ENCODE results near the gene PGS1. TPM values are rescaled to one million over a fixed set of nuclear protein-coding genes. Genes with fewer than 3 reads are reported as not detected.

The PGS1 gene
- total RNA-seq, 2 experiments from 2014 or later = 69.0 to 73.1 TPM

DNA sequence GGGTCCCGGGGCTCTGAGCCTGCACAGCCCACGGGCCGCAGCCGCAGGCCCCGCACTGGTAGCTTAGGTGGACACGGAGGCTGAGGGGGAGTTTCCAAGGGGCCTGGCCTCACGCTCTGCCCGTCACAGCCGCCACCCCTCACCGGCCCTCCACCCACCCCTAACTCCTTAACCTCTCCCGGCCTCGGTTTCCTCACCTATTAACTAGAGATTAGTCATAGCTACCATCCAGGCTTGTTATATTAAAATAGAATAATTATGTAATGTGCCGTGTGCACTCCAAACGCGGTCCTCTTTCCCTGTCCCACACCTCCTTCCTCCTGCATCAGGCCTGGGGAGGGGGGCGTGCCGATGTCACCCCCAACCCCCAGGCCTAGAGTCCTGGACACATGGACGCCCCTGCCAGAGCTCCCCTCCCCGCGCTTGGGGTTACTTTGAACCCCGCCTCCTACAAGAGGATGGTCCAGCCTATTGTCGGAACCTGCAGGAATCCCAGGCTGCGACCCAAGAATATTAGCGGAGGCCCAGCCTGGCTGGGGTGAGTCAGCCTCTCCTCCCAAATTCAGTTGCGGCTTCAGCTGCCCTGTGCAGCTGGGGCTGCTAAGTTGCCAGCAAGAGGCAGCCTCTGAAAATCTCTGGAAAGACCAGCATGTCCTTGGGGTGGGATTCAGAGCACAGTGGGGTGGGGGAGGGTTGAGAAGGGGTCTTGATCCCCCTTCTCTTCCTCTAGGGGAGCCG, 35.8 kb upstream of the PGS1 start:
- Mint-ChIP-seq H3K4me1 (ENCODE audit: low read depth) (peaks cover 66% of the 10 kb centered on the region), H3K36me3 (ENCODE audit: low read depth) (no peaks in the 10 kb centered on the region), H3K4me3 (peak overlapping the region; percentile 69), H3K9me3 (no peaks in the 10 kb centered on the region), H3K27me3 (ENCODE audit: low read depth) (no peaks in the 10 kb centered on the region), H3K27ac (peak overlapping the region; percentile 91)
- CTCF ChIA-PET = interaction anchor here (0.7 to 2.4 kb wide), 2 partner anchors 8 to 92 kb away, joined by 3 to 8 read pairs; no protein-coding TSS in a partner anchor
- intact Hi-C loops (cut with micrococcal nuclease) = loop anchor here (1.0 kb wide), 2 partner anchors 14 to 28 kb away; no protein-coding TSS in a partner anchor
- DNase-seq = no peak

DNA sequence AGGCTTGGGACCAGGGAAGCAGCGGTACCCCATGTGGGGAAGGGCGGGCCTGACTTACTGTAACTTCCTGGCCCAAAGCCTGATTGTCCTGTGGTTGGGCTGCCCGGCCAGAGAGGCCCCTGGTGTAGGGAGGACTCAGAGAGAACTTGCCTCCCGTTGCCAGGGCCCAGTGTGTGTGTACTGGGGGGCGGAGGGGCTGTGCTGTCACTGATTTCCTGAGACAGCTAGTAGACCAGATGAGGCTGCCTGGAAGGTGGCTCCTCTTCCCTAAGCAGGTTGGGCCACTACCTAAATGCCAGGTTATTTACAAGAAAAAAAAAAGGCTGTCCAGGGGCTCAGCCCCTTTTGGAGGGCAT, 35.3 kb upstream of the PGS1 start:
- peak; percentile 59 for DNase-seq
- H3K4me3 Mint-ChIP-seq = peak overlapping the region; percentile 69
- H3K27me3 Mint-ChIP-seq (ENCODE audit: low read depth) = no peaks in the 10 kb centered on the region
- H3K4me1 Mint-ChIP-seq (ENCODE audit: low read depth) = peaks cover 71% of the 10 kb centered on the region
- peak overlapping the region; percentile 91 for H3K27ac Mint-ChIP-seq
- no peaks in the 10 kb centered on the region for H3K9me3 Mint-ChIP-seq
- intact Hi-C loops (cut with micrococcal nuclease) = loop anchor here (1.0 kb wide), 2 partner anchors 13 to 29 kb away; no protein-coding TSS in a partner anchor
- H3K36me3 Mint-ChIP-seq (ENCODE audit: low read depth) = no peaks in the 10 kb centered on the region
- CTCF ChIA-PET = interaction anchor here (0.5 to 2.4 kb wide), 5 partner anchors 8 to 93 kb away, joined by 3 to 9 read pairs (median 7); no protein-coding TSS in a partner anchor

DNA sequence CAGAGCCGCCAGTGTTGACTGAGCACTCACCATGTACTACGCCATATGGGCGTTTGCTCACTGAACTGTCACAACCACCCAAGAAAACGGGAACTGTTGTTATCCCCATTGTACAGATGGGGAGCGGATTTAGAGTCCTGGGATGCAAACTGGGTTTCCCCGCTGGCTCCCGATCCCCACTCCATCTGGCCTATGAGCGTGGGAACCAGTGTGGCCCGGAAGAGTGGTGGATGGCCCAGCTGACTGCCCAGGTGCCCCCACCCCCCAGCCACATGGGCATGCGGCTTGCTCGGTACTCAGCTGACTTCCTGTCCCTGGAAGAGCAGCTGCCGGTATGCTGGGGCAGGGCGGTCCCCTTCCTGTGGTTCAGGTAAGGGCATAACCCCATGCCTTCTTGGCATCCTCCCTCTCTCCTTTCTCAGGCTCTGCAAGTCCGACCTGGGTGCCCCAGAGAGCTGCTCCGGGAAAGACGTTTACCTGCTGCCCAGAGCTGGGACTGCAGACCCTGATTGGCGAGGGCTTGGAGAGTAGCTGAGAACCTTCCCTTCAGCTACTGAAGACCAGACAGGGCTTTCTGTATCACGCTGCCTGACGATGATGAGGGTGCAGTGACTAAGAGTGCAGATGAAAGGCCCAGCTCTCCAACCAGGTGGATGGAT, 34.8 kb upstream of the PGS1 start:
- peak; percentile 91 for DNase-seq
- Mint-ChIP-seq H3K27me3 (ENCODE audit: low read depth) (no peaks in the 10 kb centered on the region), H3K27ac (peak overlapping the region; percentile 91), H3K36me3 (ENCODE audit: low read depth) (no peaks in the 10 kb centered on the region), H3K9me3 (no peaks in the 10 kb centered on the region), H3K4me3 (peak overlapping the region; percentile 69), H3K4me1 (ENCODE audit: low read depth) (peaks cover 74% of the 10 kb centered on the region)
- CTCF ChIA-PET = interaction anchor here (0.5 to 2.4 kb wide), 11 partner anchors 9 to 413 kb away, joined by 3 to 9 read pairs (median 3); no protein-coding TSS in a partner anchor
- intact Hi-C loops (cut with micrococcal nuclease) = loop anchor here (1.0 kb wide), 2 partner anchors 13 to 29 kb away; no protein-coding TSS in a partner anchor

DNA sequence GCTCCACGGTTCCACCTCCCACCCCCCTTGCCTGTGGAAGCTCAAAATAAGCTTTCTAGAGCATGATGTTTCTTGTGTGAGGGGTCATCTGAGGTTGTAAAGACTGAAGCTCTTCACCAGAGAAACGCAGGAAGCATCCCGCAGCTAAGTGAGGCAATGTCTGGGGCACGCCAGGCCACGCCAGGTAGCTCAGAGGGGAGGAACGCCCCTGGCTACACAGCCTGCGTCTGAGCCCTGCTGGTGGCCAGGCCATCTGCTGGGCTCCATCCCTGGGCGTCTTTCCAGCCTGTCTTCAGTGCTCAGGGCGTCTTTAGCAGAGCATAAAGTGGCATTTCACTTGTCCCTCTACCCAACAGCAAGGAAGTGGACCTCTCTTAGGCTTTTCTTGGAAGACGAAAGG, 33.8 kb upstream of the PGS1 start:
- Mint-ChIP-seq H3K4me3 (no peak overlapping the region), H3K27ac (peak overlapping the region; percentile 36), H3K4me1 (ENCODE audit: low read depth) (peaks cover 70% of the 10 kb centered on the region), H3K36me3 (ENCODE audit: low read depth) (no peaks in the 10 kb centered on the region), H3K9me3 (no peaks in the 10 kb centered on the region), H3K27me3 (ENCODE audit: low read depth) (no peaks in the 10 kb centered on the region)
- intact Hi-C loops (cut with micrococcal nuclease) = no loop called here
- no peak for DNase-seq
- CTCF ChIA-PET = interaction anchor here (0.6 to 2.4 kb wide), 6 partner anchors 11 to 94 kb away, joined by 3 to 8 read pairs (median 4); no protein-coding TSS in a partner anchor

DNA sequence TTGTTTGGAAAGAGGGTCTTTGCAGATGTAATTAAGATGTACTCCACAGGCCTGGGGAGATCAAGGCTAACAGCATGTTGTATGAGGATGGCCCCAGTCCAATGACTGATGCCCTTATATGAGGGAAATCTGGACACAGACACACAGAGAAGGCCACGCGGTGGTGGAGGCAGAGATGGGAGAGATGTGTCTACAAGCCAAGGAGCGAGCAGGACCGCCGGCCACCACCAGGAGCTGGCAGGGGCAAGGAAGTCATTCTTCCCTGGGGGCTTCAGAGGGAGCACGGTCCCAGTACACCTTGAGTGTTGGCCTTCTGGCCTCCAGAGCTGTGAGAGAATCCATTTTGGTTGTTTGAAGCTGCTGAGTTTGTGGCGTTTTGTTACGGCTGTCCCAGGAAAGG, 33.3 kb upstream of the PGS1 start:
- Mint-ChIP-seq H3K27me3 (ENCODE audit: low read depth) (no peaks in the 10 kb centered on the region), H3K27ac (peak overlapping the region; percentile 57), H3K4me1 (ENCODE audit: low read depth) (peaks cover 68% of the 10 kb centered on the region), H3K36me3 (ENCODE audit: low read depth) (no peaks in the 10 kb centered on the region), H3K4me3 (no peak overlapping the region), H3K9me3 (no peaks in the 10 kb centered on the region)
- intact Hi-C loops (cut with micrococcal nuclease) = no loop called here
- DNase-seq = no peak
- CTCF ChIA-PET = interaction anchor here (0.6 to 1.2 kb wide), 4 partner anchors 11 to 27 kb away, joined by 3 to 4 read pairs (median 3); no protein-coding TSS in a partner anchor

DNA sequence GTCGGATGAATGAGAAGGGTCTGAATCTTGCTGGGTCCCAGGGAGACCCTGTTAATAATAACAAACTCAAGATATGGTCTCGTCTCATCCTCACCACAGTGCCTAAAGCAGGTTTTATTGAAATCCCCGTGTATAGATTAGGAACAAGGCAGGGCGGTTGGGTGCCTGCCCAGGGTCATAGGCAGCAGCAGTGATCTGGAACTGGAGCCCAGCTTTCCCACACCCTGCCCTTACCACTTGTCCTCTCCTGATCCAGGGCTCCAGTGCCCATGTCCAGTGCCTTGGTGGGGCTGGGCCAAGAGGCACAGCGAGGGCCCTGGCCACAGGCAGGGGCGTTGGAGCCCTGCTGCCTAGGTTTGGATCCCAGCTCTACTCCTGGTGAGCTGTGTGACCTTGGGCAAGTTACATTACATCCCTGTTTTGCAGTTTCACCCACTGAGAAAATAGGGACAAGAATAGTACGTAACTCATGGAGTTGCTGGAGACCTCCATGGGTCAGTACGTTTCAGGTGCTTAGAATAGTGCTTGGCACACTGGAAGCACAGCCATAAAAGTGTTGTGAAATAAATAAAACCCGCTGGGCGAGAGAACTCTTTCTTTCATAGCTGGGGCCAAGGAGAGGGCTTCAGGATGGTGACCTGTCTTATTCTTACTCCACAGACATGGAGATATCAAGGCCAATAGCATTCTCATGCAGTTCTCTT, 32.5 kb upstream of the PGS1 start:
- no peaks in the 10 kb centered on the region for H3K27me3 Mint-ChIP-seq (ENCODE audit: low read depth)
- intact Hi-C loops (cut with micrococcal nuclease) = no loop called here
- H3K4me1 Mint-ChIP-seq (ENCODE audit: low read depth) = peaks cover 66% of the 10 kb centered on the region
- H3K27ac Mint-ChIP-seq = no peak overlapping the region
- CTCF ChIA-PET = interaction anchor here (0.6 kb wide), 1 partner anchor 15 kb away, joined by 3 read pairs; no protein-coding TSS in a partner anchor
- H3K36me3 Mint-ChIP-seq (ENCODE audit: low read depth) = no peaks in the 10 kb centered on the region
- no peaks in the 10 kb centered on the region for H3K9me3 Mint-ChIP-seq
- H3K4me3 Mint-ChIP-seq = no peak overlapping the region
- no peak for DNase-seq

DNA sequence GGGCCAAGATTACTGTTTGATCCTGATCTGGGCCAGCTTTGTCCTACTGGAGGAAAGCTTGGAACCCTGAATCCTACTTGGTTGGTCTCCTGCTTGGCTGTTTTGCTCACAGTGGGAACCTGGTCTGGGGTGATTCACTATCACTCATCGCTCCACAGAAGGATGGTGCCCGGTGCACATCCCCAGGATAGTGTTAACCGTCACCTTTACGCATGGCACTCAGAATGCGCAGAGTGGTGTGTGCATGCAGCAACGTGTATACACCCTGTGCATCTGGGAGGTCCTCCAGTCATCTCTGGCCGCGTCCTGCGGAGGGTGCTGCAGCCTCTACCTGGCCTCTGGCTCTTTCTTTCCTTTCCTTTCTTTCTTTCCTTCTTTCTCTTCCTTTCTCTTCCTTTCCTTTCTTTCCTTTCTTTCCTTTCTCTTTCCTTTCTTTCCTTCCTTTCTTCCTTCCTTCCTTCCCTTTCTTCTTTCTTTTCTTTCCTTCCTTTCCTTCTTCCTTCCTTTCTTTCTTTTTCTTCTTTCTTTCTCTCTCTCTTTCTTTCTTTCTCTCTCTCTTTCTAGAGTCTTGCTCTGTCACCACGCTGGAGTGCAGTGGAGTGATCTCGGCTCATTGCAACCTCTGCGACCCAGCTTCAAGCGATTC, 31.7 kb upstream of the PGS1 start:
- intact Hi-C loops (cut with micrococcal nuclease) = no loop called here
- DNase-seq = no peak
- no peaks in the 10 kb centered on the region for H3K27me3 Mint-ChIP-seq (ENCODE audit: low read depth)
- H3K27ac Mint-ChIP-seq = no peak overlapping the region
- CTCF ChIA-PET = no interaction called here
- peaks cover 69% of the 10 kb centered on the region for H3K4me1 Mint-ChIP-seq (ENCODE audit: low read depth)
- no peaks in the 10 kb centered on the region for H3K36me3 Mint-ChIP-seq (ENCODE audit: low read depth)
- H3K9me3 Mint-ChIP-seq = no peaks in the 10 kb centered on the region
- H3K4me3 Mint-ChIP-seq = no peak overlapping the region

DNA sequence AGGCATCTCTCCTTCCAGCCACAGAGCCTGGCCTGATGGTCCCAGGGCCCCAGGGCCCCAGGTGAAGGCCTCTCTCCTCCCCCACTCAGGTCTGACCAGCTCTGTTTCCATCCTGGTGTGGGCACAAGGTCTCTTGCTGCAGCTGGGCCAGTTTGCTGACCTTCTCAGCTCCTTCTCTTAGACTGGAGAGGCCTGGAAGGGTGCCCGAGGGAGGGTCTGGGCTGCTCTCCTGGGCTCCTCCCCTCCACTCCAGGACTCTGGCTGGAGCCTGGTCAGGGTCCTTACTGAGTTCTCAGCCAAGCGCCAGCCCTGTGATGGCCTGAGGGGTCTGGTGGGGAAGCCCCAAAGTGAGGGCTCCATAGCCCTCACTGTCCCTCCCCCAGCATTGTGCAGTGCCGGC, 31.0 kb upstream of the PGS1 start:
- intact Hi-C loops (cut with micrococcal nuclease) = no loop called here
- DNase-seq = no peak
- Mint-ChIP-seq H3K4me3 (no peak overlapping the region), H3K9me3 (no peaks in the 10 kb centered on the region), H3K27me3 (ENCODE audit: low read depth) (no peaks in the 10 kb centered on the region), H3K4me1 (ENCODE audit: low read depth) (peaks cover 72% of the 10 kb centered on the region), H3K27ac (no peak overlapping the region), H3K36me3 (ENCODE audit: low read depth) (no peaks in the 10 kb centered on the region)
- CTCF ChIA-PET = interaction anchor here (0.6 to 0.7 kb wide), 2 partner anchors 32 to 59 kb away, joined by 3 read pairs; no protein-coding TSS in a partner anchor

DNA sequence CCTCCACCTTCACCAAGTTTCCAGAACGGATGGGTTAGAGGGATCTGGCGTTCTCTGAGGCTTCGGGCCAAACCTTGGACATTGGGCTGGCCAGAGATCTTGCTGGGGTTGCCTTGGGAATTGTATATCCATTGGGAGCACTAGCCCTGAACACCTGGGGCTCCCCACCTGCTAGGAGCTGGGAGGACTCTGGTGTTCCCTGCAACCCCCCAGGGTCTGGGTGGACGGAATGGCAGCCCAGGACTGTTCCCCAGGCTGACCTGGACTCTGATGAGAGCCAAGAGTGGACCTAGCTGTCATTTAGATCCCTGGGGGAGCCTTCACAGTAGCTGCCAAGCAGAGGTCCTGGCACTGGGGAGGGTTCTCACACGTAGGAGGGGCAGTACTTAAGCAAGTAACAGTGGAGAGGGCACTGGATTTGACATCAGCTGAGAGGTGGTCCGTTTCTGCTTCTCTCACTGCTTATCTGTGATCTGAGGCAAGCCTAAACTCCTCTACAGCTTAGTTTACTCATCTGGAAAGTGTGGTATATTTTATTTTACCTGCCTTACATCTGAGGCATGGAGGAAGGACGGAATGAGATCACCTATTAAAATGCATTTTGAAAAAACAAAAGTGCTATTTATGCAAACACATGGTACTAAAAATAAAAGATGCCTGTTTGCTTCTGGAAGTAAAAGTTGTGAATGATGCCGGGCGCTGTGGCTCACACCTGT, 30.2 kb upstream of the PGS1 start:
- CTCF ChIA-PET = interaction anchor here (0.6 to 0.7 kb wide), 3 partner anchors 32 to 204 kb away, joined by 3 to 4 read pairs (median 3); no protein-coding TSS in a partner anchor

DNA sequence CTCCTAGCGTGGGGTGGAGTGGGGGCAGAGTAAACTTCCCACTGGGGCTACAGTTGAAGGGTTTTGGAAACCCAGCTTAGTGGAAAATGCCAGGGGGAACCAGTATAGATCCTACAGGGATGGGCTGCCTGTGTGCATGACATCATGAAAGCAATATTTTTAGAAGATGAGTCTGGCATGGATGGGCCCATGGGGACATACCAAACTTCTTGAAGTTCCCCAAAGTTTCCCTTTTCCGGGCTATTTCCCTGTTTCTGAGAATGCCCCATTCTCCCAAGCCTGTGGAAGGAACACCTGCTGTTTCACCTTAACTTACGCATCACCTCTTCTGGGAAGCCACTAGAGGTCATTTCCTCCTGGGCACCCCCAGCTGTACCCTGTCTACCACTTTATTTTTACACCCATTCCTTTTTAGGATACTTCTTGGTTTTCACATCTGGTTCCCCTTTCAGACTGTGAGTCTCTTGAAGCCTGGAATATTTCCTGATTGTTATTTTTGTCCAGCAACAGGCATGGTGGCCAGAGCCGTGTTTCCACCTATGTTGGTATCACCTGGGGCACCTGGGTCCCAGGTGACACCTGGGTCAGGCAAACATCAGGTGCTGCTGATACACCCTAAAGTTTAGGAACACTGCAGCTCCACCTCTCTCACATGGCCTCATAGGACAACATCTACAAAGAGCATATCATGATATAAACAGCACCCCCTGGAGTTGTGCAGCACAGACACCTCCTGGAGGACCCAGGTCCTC, 28.4 kb upstream of the PGS1 start:
- H3K9me3 Mint-ChIP-seq = no peaks in the 10 kb centered on the region
- no peaks in the 10 kb centered on the region for H3K27me3 Mint-ChIP-seq (ENCODE audit: low read depth)
- H3K27ac Mint-ChIP-seq = peak overlapping the region; percentile 34
- peak; percentile 42 for DNase-seq
- H3K4me3 Mint-ChIP-seq = no peak overlapping the region
- intact Hi-C loops (cut with micrococcal nuclease) = no loop called here
- H3K36me3 Mint-ChIP-seq (ENCODE audit: low read depth) = peaks cover 7% of the 10 kb centered on the region
- H3K4me1 Mint-ChIP-seq (ENCODE audit: low read depth) = peaks cover 68% of the 10 kb centered on the region
- CTCF ChIA-PET = interaction anchor here (0.6 to 1.3 kb wide), 2 partner anchors 33 to 34 kb away, joined by 3 read pairs; no protein-coding TSS in a partner anchor

More for the DNA sequence above, 30.2 kb upstream of the PGS1 start:
- peaks cover 68% of the 10 kb centered on the region for H3K4me1 Mint-ChIP-seq (ENCODE audit: low read depth)
- no peaks in the 10 kb centered on the region for H3K36me3 Mint-ChIP-seq (ENCODE audit: low read depth)
- intact Hi-C loops (cut with micrococcal nuclease) = no loop called here
- DNase-seq = no peak
- peak overlapping the region; percentile 28 for H3K27ac Mint-ChIP-seq
- H3K4me3 Mint-ChIP-seq = no peak overlapping the region
- no peaks in the 10 kb centered on the region for H3K27me3 Mint-ChIP-seq (ENCODE audit: low read depth)
- no peaks in the 10 kb centered on the region for H3K9me3 Mint-ChIP-seq

Measured in activated naive CD4-positive, alpha-beta T cell treated with anti-CD3 and anti-CD28 coated beads for 36 hours (primary cell).